Endothelial cell of umbilical vein (primary cell): ENCODE measurements around the gene CEP72. TPM values are rescaled to one million over a fixed set of nuclear protein-coding genes. Genes with fewer than 3 reads are reported as not detected.
"Not testable (repeated sequence)": the region's sequence is repeated elsewhere in the genome, so short reads cannot be mapped to it uniquely, and the experiment has no call there.

Experiments
- BruUV-seq: library from RNA; stranded (reverse); fragments of 400-500 nt; replicated peaks from 2 replicates; lab custom pipeline; 2021; lab: Mats Ljungman, UMichigan
- CTCF ChIA-PET: fragments of 300-600, 350-600 bp; sonication (Branson Sonifier 250); formaldehyde crosslinking; loops from one replicate; lab custom pipeline; 2021; ENCODE audit warnings: antibody characterized with exemption, inconsistent platforms; lab: Charles Lee
- POLR2A ChIA-PET: fragments of 300-600, 350-600 bp; sonication (Branson Sonifier 250); formaldehyde crosslinking; loops from one replicate; lab custom pipeline; 2021; ENCODE audit warnings: antibody characterized with exemption, inconsistent platforms; lab: Charles Lee
- DNase-seq: peaks from one replicate; pipeline ENCODE4 v3.0.0-alpha.2; 2011; ENCODE audit warnings: low read depth, low spot score
- FAIRE-seq: peaks from 2 replicates; lab custom pipeline; 2011; peaks lifted over from hg19 to GRCh38; lab: Jason Lieb, UNC
- H2AFZ ChIP-seq: 2 replicates; pipeline ENCODE4 v1.6.0; 2012; ENCODE audit warnings: low read depth, low read length, control low read depth, inconsistent platforms
- H3K27ac ChIP-seq: 2 replicates; pipeline ENCODE4 v1.5.1; 2011; ENCODE audit warnings: low read depth, mild to moderate bottlenecking, control low read depth, low read length, moderate library complexity; ENCODE audit not compliant: insufficient read depth
- H3K27me3 ChIP-seq, 2 experiments: 2 replicates each; pipeline versions ENCODE4 v1.6.0 to v1.6.1; 2011; ENCODE audit warnings: low read length in 2 of 2, mixed read lengths in 1 of 2; ENCODE audit not compliant: control insufficient read depth in 2 of 2, insufficient read depth in 2 of 2
- H3K36me3 ChIP-seq, 2 experiments: 2 replicates in 1 of 2; 3 replicates in 1 of 2; pipeline ENCODE4 v1.5.1; 2011; ENCODE audit warnings: low read length in 2 of 2, mild to moderate bottlenecking in 1 of 2, moderate library complexity in 1 of 2; ENCODE audit not compliant: control insufficient read depth in 2 of 2, insufficient read depth in 2 of 2; ENCODE audit errors: extremely low read depth in 1 of 2
- H3K4me1 ChIP-seq: 3 replicates; pipeline ENCODE4 v1.5.1; 2011; ENCODE audit warnings: mild to moderate bottlenecking, low read length; ENCODE audit not compliant: control insufficient read depth, insufficient read depth; ENCODE audit errors: extremely low read depth
- H3K4me2 ChIP-seq: 2 replicates; pipeline ENCODE4 v1.6.1; 2011; ENCODE audit warnings: low read length, control low read depth, mixed read lengths; ENCODE audit not compliant: insufficient read depth
- H3K4me3 ChIP-seq, 3 experiments: fragments of 200-600 bp in 1 of 3; sonication (generic), shearing (Covaris generic) in 1 of 3; replicated peaks in 1 of 3; 2 replicates each; pipeline ENCODE4 v1.5.1; 2011 to 2016; ENCODE audit warnings: control low read depth in 3 of 3, low read length in 3 of 3, mild to moderate bottlenecking in 2 of 3, inconsistent platforms in 1 of 3, low read depth in 1 of 3, moderate library complexity in 1 of 3; ENCODE audit not compliant: insufficient read depth in 1 of 3
- H3K79me2 ChIP-seq: 2 replicates; pipeline ENCODE4 v1.6.0; 2012; ENCODE audit warnings: low read length, inconsistent platforms; ENCODE audit not compliant: control insufficient read depth, insufficient read depth
- H3K9ac ChIP-seq: replicated peaks from 2 replicates; pipeline ENCODE3; 2011; ENCODE audit warnings: low read length, control low read depth; ENCODE audit not compliant: insufficient read depth; ENCODE audit errors: extremely low read depth
- H3K9me1 ChIP-seq: replicated peaks from 3 replicates; pipeline ENCODE4 v1.6.0; 2011; ENCODE audit warnings: mild to moderate bottlenecking, low read length; ENCODE audit not compliant: control insufficient read depth, insufficient read depth; ENCODE audit errors: extremely low read depth
- H3K9me3 ChIP-seq: replicated peaks from 2 replicates; pipeline ENCODE4 v1.5.1; 2012; ENCODE audit warnings: low read length, inconsistent platforms; ENCODE audit not compliant: control insufficient read depth, insufficient read depth
- H4K20me1 ChIP-seq: replicated peaks from 2 replicates; pipeline ENCODE3; 2011; ENCODE audit warnings: mild to moderate bottlenecking, low read length; ENCODE audit not compliant: control insufficient read depth, insufficient read depth; ENCODE audit errors: extremely low read depth
- dilution Hi-C: fragments of 300-500 bp; cut with MboI; formaldehyde crosslinking; loops from one replicate; pipeline ENCODE4 v1.15.0; 2019; ENCODE audit warnings: low sequenced_read_pairs; ENCODE audit not compliant: extremely low pct_ligation_motif_present
- intact Hi-C: fragments of 100-400 bp; cut with micrococcal nuclease; formaldehyde crosslinking; loops from one replicate; pipeline ENCODE4 v1.10.0; 2022
- polyA plus RNA-seq, 4 experiments: library from polyadenylated mRNA; depleted of rRNA in 3 of 4; stranded (reverse) in 3 of 4; unstranded in 1 of 4; fragments of >200 nt; gene quantifications; 2 replicates each; pipeline versions ENCODE4 v1.2.1 to v1.2.3, GENCODE V29; 2011 to 2012; ENCODE audit warnings: missing spikeins in 1 of 4
- total RNA-seq: library from RNA; stranded (reverse); gene quantifications from 2 replicates; pipeline ENCODE4 v1.2.3, GENCODE V29; 2021

CEP72 gene
- total and polyA plus RNA-seq, 2 donors (not counting 3 experiments of a cell fraction or from before 2014, with no cell fraction given) = 2.9 to 9.5 TPM

- intact Hi-C loops, FAIRE-seq, H3K79me2 ChIP-seq, DNase-seq, H3K9me3 ChIP-seq, H3K4me3 ChIP-seq, H3K36me3 ChIP-seq, BruUV-seq, H3K4me1 ChIP-seq, POLR2A ChIA-PET, H3K9me1 ChIP-seq, H3K9ac ChIP-seq, H3K27ac ChIP-seq, CTCF ChIA-PET, H4K20me1 ChIP-seq, H2AFZ ChIP-seq, H3K4me2 ChIP-seq, dilution Hi-C loops, H3K27me3 ChIP-seq: not testable (repeated sequence)
These were observed 69.4 kb downstream of the CEP72 start for GRCh38 chr5:681317-682191.

DNA sequence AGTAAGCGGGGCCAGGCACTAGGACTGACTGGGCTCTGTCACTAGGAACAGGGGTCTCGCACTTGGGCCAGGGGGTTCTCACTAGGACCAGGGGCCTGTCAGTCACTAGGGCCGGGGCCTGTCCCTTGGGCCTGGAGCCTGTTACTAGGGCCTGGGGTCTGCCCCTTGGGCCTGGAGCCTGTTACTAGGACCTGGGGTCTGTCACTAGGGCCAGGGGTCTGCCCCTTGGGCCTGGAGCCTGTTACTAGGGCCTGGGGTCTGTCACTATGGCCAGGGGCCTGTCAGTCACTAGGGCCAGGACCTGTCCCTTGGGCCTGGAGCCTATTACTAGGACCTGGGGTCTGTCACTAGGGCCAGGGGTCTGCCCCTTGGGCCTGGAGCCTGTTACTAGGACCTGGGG lies 70.1 kb downstream of the CEP72 start:
- H3K27ac ChIP-seq, H3K79me2 ChIP-seq, POLR2A ChIA-PET, H3K4me2 ChIP-seq, H3K4me3 ChIP-seq, H3K36me3 ChIP-seq, BruUV-seq, dilution Hi-C loops, FAIRE-seq, H4K20me1 ChIP-seq, CTCF ChIA-PET, H3K27me3 ChIP-seq, H3K9me1 ChIP-seq, intact Hi-C loops, H3K9ac ChIP-seq, DNase-seq, H2AFZ ChIP-seq, H3K4me1 ChIP-seq, H3K9me3 ChIP-seq: not testable (repeated sequence)

DNA sequence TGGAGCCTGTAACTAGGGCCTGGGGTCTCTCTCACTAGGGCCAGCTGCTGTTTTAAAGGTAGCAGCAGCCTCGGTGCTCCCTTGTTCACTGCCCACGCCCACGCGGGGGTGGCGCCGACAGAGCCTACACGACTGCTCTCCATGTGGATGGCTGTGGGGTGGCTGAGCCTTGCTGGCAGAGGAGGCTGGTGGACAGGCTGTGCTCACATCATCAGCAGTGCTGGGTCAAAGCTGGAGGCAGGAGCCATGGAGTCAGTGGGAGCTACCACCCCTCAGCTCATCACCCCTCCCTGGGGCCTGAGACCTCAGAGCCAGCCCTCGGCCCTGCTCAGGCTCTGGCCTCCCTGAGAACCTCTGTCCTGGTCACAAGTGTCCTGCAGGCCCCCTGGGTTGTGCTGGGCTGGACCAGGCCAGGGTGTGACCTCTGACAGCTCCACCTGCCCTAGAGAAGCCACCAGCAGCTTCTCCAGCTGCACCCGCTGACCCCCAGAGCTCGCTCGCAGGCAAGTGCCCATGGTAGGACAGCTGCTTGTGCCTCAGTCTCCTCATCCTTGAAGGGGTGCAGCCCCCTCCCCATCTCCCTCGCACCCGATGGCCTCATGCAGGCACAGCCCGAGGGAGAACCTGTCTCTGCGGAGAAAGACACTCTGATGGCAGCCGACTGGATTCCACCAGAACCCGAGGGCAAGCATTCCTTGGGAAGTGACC lies 70.7 kb downstream of the CEP72 start:
- H3K79me2 ChIP-seq, POLR2A ChIA-PET, intact Hi-C loops, H4K20me1 ChIP-seq, H3K9me1 ChIP-seq, CTCF ChIA-PET, H3K4me1 ChIP-seq, H3K9me3 ChIP-seq, H3K4me2 ChIP-seq, H2AFZ ChIP-seq, H3K27ac ChIP-seq, H3K27me3 ChIP-seq, H3K9ac ChIP-seq, DNase-seq, FAIRE-seq, H3K36me3 ChIP-seq, BruUV-seq, H3K4me3 ChIP-seq, dilution Hi-C loops: not testable (repeated sequence)
